HepG2 (cell line): ENCODE measurements around the gene GALNT18. TPM values are rescaled to one million over a fixed set of nuclear protein-coding genes. Genes with fewer than 3 reads are reported as not detected.
A peak's percentile ranks its signal among the peaks of the same experiment; 100 is the strongest.

Source experiments
- ATAC-seq: fragments of 200-7000 bp; cut with Tn5 transposase; 3 replicates; pipeline ENCODE4 v1.9.1; 2020; ENCODE audit warnings: mild to moderate bottlenecking, moderate library complexity
- BruUV-seq: library from RNA; stranded (reverse); fragments of 400-500 nt; replicated peaks from 2 replicates; lab custom pipeline; 2021; lab: Mats Ljungman, UMichigan
- CTCF ChIA-PET: fragments of 300-600 bp; formaldehyde crosslinking; extraction: SDS; loops from one replicate; lab custom pipeline; 2021; ENCODE audit warnings: low total read pairs, inconsistent platforms, low intra/inter-chr PET ratio; lab: Yijun Ruan, JAX
- POLR2A ChIA-PET: fragments of 350-600 bp; sonication (Branson Sonifier 250); formaldehyde crosslinking; loops from one replicate; lab custom pipeline; 2020; ENCODE audit warnings: antibody characterized with exemption, inconsistent platforms; lab: Yijun Ruan, JAX
- DNase-seq: peaks from one replicate; pipeline ENCODE4 v3.0.0-alpha.2; 2015; ENCODE audit warnings: low spot score
- FAIRE-seq: peaks from 3 replicates; lab custom pipeline; 2011; peaks lifted over from hg19 to GRCh38; lab: Jason Lieb, UNC
- H2AFZ ChIP-seq: one replicate; pipeline ENCODE4 v1.6.1; 2011; ENCODE audit warnings: low read length, inconsistent platforms
- H3K27ac ChIP-seq: fragments of 300-600 bp; 3 replicates; pipeline ENCODE4 v1.8.0; 2011; ENCODE audit warnings: mixed run types, mild to moderate bottlenecking, mixed read lengths, low read length, inconsistent platforms; ENCODE audit not compliant: insufficient read depth; ENCODE audit errors: extremely low read length
- H3K27me3 ChIP-seq, 2 experiments: fragments of 200-600 bp in 1 of 2; 2 replicates in 1 of 2; 3 replicates in 1 of 2; pipeline versions ENCODE4 v1.6.0 to v1.8.0; 2011; ENCODE audit warnings: low read length in 2 of 2, mild to moderate bottlenecking in 2 of 2, moderate library complexity in 2 of 2, inconsistent platforms in 1 of 2; ENCODE audit not compliant: insufficient read depth in 2 of 2, control insufficient read depth in 1 of 2
- H3K36me3 ChIP-seq, 2 experiments: fragments of 200-600 bp in 1 of 2; replicated peaks in 1 of 2; 2 replicates in 1 of 2; 3 replicates in 1 of 2; pipeline versions ENCODE4 v1.5.1 to v1.8.0; 2011; ENCODE audit warnings: low read length in 2 of 2, inconsistent platforms in 1 of 2; ENCODE audit not compliant: insufficient read depth in 2 of 2, control insufficient read depth in 1 of 2
- H3K4me1 ChIP-seq: 2 replicates; pipeline ENCODE4 v1.5.1; 2012; ENCODE audit warnings: low read length, inconsistent platforms; ENCODE audit not compliant: insufficient read depth
- H3K4me2 ChIP-seq: 2 replicates; pipeline ENCODE4 v1.6.0; 2011; ENCODE audit warnings: low read depth, low read length, inconsistent platforms
- H3K4me3 ChIP-seq, 3 experiments: fragments of 200-600 bp in 1 of 3; sonication (generic), shearing (Covaris generic) in 1 of 3; replicated peaks in 1 of 3; 2 replicates each; pipeline ENCODE4 v1.5.1; 2011 to 2016; ENCODE audit warnings: low read length in 3 of 3, inconsistent platforms in 2 of 3, low read depth in 2 of 3, mild to moderate bottlenecking in 2 of 3, control low read depth in 1 of 3, mixed read lengths in 1 of 3; ENCODE audit not compliant: insufficient read depth in 1 of 3
- H3K79me2 ChIP-seq: one replicate; pipeline ENCODE4 v1.6.1; 2011; ENCODE audit warnings: low read length, inconsistent platforms; ENCODE audit not compliant: insufficient read depth
- H3K9ac ChIP-seq: 2 replicates; pipeline ENCODE4 v1.6.0; 2011; ENCODE audit warnings: mild to moderate bottlenecking, low read depth, low read length, inconsistent platforms; ENCODE audit not compliant: insufficient read depth
- H3K9me3 ChIP-seq: 2 replicates; pipeline ENCODE4 v1.5.1; 2012; ENCODE audit warnings: mild to moderate bottlenecking, low read length
- H4K20me1 ChIP-seq: 2 replicates; pipeline ENCODE4 v1.6.0; 2011; ENCODE audit warnings: inconsistent platforms, mild to moderate bottlenecking, low read length, moderate library complexity; ENCODE audit not compliant: insufficient read depth
- ATF7 ChIP-seq, 2 experiments: fragments of 450-650 bp in 1 of 2; sonication (generic) in 1 of 2; formaldehyde crosslinking in 1 of 2; IDR thresholded peaks; 2 replicates each; pipeline versions ENCODE4 v1.4.0 to v1.6.1; 2016 to 2020; ENCODE audit warnings: antibody characterized with exemption in 1 of 2, mild to moderate bottlenecking in 1 of 2, missing genetic modification reagents in 1 of 2
- CBX5 ChIP-seq: sonication (generic); formaldehyde crosslinking; IDR thresholded peaks from 2 replicates; pipeline ENCODE4 v1.4.0; 2020; ENCODE audit warnings: missing genetic modification reagents, borderline replicate concordance
- CEBPZ ChIP-seq: IDR thresholded peaks from 2 replicates; pipeline ENCODE4 v1.6.1; 2012; ENCODE audit warnings: low read length, improper control_type of control experiment
- HOXD1 ChIP-seq: sonication (generic); formaldehyde crosslinking; IDR thresholded peaks from 2 replicates; pipeline ENCODE4 v1.5.0; 2020; ENCODE audit warnings: missing genetic modification reagents
- PBX3 ChIP-seq: sonication (generic); formaldehyde crosslinking; IDR thresholded peaks from 2 replicates; pipeline ENCODE4 v1.8.1; 2023; ENCODE audit warnings: missing genetic modification reagents, inconsistent platforms, borderline replicate concordance
- TCF7 ChIP-seq: sonication (generic); IDR thresholded peaks from 2 replicates; pipeline ENCODE4 v1.6.1; 2016; ENCODE audit warnings: antibody characterized with exemption, low read depth
- ZHX1 ChIP-seq: sonication (generic); formaldehyde crosslinking; IDR thresholded peaks from 2 replicates; pipeline ENCODE4 v1.8.1; 2022; ENCODE audit warnings: low read depth, mild to moderate bottlenecking, missing genetic modification reagents
- ZNF691 ChIP-seq: sonication (generic); formaldehyde crosslinking; IDR thresholded peaks from 2 replicates; pipeline ENCODE4 v1.4.0; 2020; ENCODE audit warnings: missing genetic modification reagents, low read depth, mild to moderate bottlenecking, borderline replicate concordance
- WGBS: methylation state at CpG from one replicate; pipeline ENCODE4 v1.1.6; 2017; ENCODE audit warnings: low lambda C conversion rate; 5-methylcytosine and 5-hydroxymethylcytosine counted together
- in situ Hi-C: cut with HindIII; loops from 2 replicates; pipeline ENCODE4 v1.10.0; 2017; ENCODE audit warnings: low pct_unique_long_range_greater_than_20kb; ENCODE audit not compliant: extremely low pct_ligation_motif_present
- intact Hi-C: fragments of 100-400 bp; cut with micrococcal nuclease; formaldehyde crosslinking; loops from one replicate; pipeline ENCODE4 v1.10.0; 2022; ENCODE audit not compliant: unreplicated experiment
- polyA plus RNA-seq, 8 experiments: library from polyadenylated mRNA; depleted of rRNA in 3 of 8; stranded (reverse) in 7 of 8; unstranded in 1 of 8; fragments of >200 nt; fragmentation: Illumina TruSeq in 4 of 8; extraction: Trizol in 4 of 8; gene quantifications; 2 replicates each; pipeline versions ENCODE4 v1.2.1 to v1.2.3, GENCODE V29; 2011 to 2016; ENCODE audit warnings: low read depth in 4 of 8, missing spikeins in 1 of 8, mixed read lengths in 1 of 8; ENCODE audit not compliant: insufficient read depth in 1 of 8
- total RNA-seq, 5 experiments: library from RNA; depleted of rRNA; stranded (reverse); fragments of >200 nt; fragmentation: Illumina TruSeq; extraction: Trizol; gene quantifications; 2 replicates each; pipeline ENCODE4 v1.2.3, GENCODE V29; 2016; ENCODE audit warnings: low read depth in 1 of 5

The GALNT18 gene
- total and polyA plus RNA-seq, 2 of the 13 experiments (the other 11 are each of a cell fraction or from before 2014, with no cell fraction given): 0.11 TPM; not detected in 1

GRCh38 chr11:11344045-11344444 is 277.8 kb downstream of the GALNT18 start (continued):
- TF ChIP-seq ZHX1 (CRISPR knock-in tag): no peak
- TF ChIP-seq HOXD1 (CRISPR knock-in tag): no peak
- no peak for TF ChIP-seq CBX5 (CRISPR knock-in tag)
- no peak for TF ChIP-seq CEBPZ
- no peak for TF ChIP-seq PBX3

- H3K4me2 ChIP-seq: no peak overlapping the region
- TF ChIP-seq TCF7 (no peak), ATF7 (IDR thresholded peaks at IDR 0.05) (peak; percentile 91), ATF7 (CRISPR knock-in tag; IDR thresholded peaks at IDR 0.05) (no peak), ZNF691 (no peak)
- TF ChIP-seq, all 625 proteins: peak for 1
- in situ Hi-C loops: no loop called here
- H3K9ac ChIP-seq: no peak overlapping the region
- FAIRE-seq (no peak), DNase-seq (no peak), ATAC-seq (no peak)
- no peaks in the 10 kb centered on the region for H3K4me1 ChIP-seq
- intact Hi-C loops: no loop called here
- no peaks in the 10 kb centered on the region for H3K79me2 ChIP-seq
- ChIA-PET CTCF (no interaction called here), POLR2A (no interaction called here)
- H3K27me3 ChIP-seq: peaks cover 1 to 4% of the 10 kb centered on the region in 2 experiments; a peak in 2 of 5 replicates
- H3K4me3 ChIP-seq: no peak overlapping the region
- no peak overlapping the region for H3K27ac ChIP-seq
- no peaks in the 10 kb centered on the region for H4K20me1 ChIP-seq
- WGBS: 3% methylated on average over 1 of the region's 1 CpG
- H2AFZ ChIP-seq: no peak overlapping the region
- H3K36me3 ChIP-seq: no peaks in the 10 kb centered on the region
- BruUV-seq: no TSS peak
- no peaks in the 10 kb centered on the region for H3K9me3 ChIP-seq
Observed at GRCh38 chr11:11338304-11338703, 283.5 kb downstream of the GALNT18 start.
